AG04450 (cell line): ENCODE data around the gene MT1H. TPM values are rescaled to one million over a fixed set of nuclear protein-coding genes. Genes with fewer than 3 reads are reported as not detected.
"Not testable (repeated sequence)": the region's sequence is repeated elsewhere in the genome, so short reads cannot be mapped to it uniquely, and the experiment has no call there.

Experiments used
- CTCF ChIA-PET: fragments of 300-600, 350-600 bp; formaldehyde crosslinking; extraction: SDS; loops from one replicate; lab custom pipeline; 2022; ENCODE audit warnings: antibody characterized with exemption, inconsistent platforms; lab: Charles Lee
- POLR2A ChIA-PET: fragments of 350-600 bp; formaldehyde crosslinking; extraction: SDS; loops from one replicate; lab custom pipeline; 2021; ENCODE audit warnings: antibody characterized with exemption, inconsistent platforms; lab: Yijun Ruan, JAX
- DNase-seq: peaks from one replicate; pipeline ENCODE4 v3.0.0-alpha.2; 2011; ENCODE audit warnings: low read depth, low spot score
- H3K27ac ChIP-seq: one replicate; pipeline ENCODE4 v1.5.1; 2012; ENCODE audit warnings: low read depth, low read length, control low read depth
- H3K27me3 ChIP-seq: one replicate; pipeline ENCODE4 v1.6.0; 2012; ENCODE audit warnings: low read length; ENCODE audit not compliant: control insufficient read depth, insufficient read depth
- H3K4me3 ChIP-seq: 2 replicates; pipeline ENCODE4 v1.5.1; 2011; ENCODE audit warnings: mild to moderate bottlenecking, low read depth, low read length, control low read depth
- H3K9me3 ChIP-seq: 2 replicates; pipeline ENCODE4 v1.5.1; 2012; ENCODE audit warnings: low read length; ENCODE audit not compliant: control insufficient read depth, insufficient read depth
- polyA plus RNA-seq: library from polyadenylated mRNA; depleted of rRNA; stranded (reverse); fragments of >200 nt; gene quantifications from 2 replicates; pipeline ENCODE4 v1.2.3, GENCODE V29; 2011
- TF ChIP-seq, protein P1 (sequence below): IDR thresholded peaks from 2 replicates; pipeline ENCODE4 v1.5.1; 2011; ENCODE audit warnings: low read depth, low read length, control low read depth, inconsistent platforms

Gene MT1H
- polyA plus RNA-seq, 1 experiment: not detected

- ChIA-PET CTCF (no interaction called here), POLR2A (no interaction called here)
- DNase-seq: no peak
- Histone ChIP-seq H3K9me3 (no peaks in the 10 kb centered on the region; the same call in 1 of the 2 replicates), H3K27me3 (peaks cover 79% of the 10 kb centered on the region), H3K4me3 (no peak overlapping the region), H3K27ac (no peak overlapping the region)
- TF ChIP-seq, protein P1, sequence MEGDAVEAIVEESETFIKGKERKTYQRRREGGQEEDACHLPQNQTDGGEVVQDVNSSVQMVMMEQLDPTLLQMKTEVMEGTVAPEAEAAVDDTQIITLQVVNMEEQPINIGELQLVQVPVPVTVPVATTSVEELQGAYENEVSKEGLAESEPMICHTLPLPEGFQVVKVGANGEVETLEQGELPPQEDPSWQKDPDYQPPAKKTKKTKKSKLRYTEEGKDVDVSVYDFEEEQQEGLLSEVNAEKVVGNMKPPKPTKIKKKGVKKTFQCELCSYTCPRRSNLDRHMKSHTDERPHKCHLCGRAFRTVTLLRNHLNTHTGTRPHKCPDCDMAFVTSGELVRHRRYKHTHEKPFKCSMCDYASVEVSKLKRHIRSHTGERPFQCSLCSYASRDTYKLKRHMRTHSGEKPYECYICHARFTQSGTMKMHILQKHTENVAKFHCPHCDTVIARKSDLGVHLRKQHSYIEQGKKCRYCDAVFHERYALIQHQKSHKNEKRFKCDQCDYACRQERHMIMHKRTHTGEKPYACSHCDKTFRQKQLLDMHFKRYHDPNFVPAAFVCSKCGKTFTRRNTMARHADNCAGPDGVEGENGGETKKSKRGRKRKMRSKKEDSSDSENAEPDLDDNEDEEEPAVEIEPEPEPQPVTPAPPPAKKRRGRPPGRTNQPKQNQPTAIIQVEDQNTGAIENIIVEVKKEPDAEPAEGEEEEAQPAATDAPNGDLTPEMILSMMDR: no peak
These were observed 7.0 kb upstream of the MT1H start for GRCh38 chr16:56662357-56663354.

DNA sequence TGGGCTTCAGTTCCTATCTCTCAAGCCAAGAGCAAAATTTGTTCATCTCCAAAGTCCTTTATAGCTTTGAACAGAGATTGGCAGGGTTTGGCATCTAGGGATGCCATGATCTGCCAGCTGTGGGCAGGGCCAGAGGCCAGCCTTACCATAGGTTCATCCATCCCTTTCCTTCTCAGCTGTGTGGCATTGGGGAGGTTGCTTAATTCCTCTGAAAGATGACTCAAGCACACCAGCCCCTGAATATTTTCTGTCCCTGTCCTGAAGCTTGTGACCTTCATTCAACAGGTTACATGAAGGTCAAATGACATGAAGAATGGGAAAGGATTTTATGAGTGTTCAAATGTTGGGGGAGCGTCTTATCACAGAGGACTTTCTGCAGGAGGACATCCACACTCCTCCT lies 5.1 kb upstream of the MT1H start:
- Histone ChIP-seq H3K9me3 (no peaks in the 10 kb centered on the region; the same call in 1 of the 2 replicates), H3K27ac (no peak overlapping the region), H3K4me3 (no peak overlapping the region), H3K27me3 (peaks cover 81% of the 10 kb centered on the region)
- ChIA-PET CTCF (no interaction called here), POLR2A (no interaction called here)
- TF ChIP-seq, protein P1: no peak
- no peak for DNase-seq

DNA sequence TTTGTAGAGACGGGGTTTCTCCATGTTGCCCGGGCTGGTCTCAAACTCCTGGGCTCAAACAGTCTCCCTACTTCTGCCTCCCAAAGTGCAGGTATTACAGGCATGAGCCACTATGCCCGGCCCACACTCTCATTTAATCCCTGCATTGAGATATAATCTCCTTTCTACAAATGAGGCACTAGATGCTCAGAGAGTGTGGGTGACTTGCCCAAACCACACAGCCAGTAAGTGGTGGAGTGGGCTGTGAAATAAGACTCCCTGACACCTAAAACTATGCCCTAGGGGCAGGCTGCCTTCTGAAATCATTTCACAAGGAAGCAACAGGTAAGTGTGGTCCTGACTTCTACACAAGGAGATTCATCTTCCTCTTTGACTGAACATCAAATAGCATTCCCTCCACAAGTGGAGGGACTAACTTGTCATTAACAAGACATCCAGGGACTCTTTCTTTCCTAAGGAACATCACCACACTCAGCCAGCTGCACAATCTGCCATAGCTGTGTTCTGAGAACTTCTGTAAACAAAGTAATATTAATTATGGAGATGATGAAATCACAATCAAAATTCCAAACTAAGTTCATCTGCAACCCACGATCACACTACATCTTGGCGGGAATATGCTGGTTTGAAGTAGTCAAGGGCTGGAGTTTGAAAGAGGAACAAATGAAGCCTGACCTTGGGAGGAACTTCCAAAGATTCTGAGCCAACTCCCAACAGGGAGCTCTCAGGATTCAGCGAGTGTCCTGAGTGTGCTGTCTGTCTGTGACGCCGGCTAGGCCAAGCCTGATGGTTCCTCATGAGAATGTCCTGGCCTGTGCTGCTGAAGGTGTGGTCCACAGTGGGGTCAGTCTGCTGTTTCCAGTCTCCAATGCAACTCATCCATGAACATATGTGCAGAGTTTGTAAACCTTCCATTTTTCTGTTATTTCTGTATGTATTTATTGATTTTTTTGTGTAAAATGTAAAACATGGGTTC lies 4.0 kb upstream of the MT1H start:
- peaks cover 81% of the 10 kb centered on the region for H3K27me3 ChIP-seq
- H3K9me3 ChIP-seq, H3K27ac ChIP-seq, H3K4me3 ChIP-seq, DNase-seq, CTCF ChIA-PET, POLR2A ChIA-PET: not testable (repeated sequence)

DNA sequence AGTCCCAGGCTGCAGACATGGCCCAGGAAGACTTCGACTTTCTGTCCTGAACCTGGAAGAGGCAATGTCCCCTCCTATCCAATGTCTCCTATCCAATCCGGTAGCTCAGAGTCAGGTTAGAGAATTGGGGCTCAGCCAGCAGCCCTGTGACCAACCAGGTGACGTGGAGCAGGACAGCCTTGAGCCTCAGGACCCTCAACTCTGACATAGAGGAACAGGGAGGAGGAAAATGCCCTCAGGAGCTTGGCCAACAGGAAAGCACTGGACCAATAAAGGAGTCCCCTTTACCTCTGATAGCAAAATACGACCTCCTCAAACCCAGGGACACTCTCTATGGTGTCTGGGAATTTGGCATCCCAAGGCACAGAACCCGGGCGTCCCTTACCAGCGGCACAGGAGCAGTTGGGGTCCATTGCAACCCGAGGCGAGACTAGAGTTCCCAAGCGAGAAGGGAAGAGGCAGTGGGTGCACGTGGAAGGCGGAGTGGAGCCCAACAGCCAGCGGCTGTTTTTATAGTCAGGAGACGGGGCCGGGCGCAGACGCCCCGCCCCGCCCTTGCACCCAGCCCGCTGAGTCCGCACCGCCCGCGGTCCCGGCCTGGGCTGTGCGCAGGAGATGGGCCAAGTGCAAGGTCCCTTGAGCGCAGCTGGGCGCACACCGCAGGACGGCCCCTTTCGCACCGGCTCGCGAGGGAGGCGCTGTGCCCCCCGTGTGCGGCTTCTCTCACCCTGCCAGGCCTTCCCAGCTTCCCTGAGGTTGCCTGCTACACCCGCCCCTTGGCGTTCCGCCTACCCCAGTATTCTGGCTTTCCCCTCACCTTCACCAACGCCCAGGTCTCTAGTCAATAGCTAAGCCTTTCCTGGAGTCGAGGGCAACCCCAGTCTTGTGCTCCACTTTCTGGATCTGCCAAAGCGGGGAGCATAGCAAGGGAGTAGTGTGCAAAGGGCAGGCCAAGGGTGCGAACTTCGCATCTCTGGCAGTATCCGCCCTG lies 1.7 kb upstream of the MT1H start, which contains the start of gene MT1G:
TSS of gene MT1G (minus strand) at position 485 of the 991 bp plus-strand sequence. CDS start at position 413, 72 bp downstream.
- no peak within 1 kb of the TSS; the same call in 1 of the 2 replicates for H3K4me3 ChIP-seq
- ChIA-PET CTCF (interaction anchor here (0.9 kb wide), 1 partner anchor 154 kb away, joined by 3 read pairs; no protein-coding TSS in a partner anchor), POLR2A (interaction anchor here (1.8 kb wide), 1 partner anchor 42 kb away, joined by 6 read pairs; the partner anchor contains the start of gene MT1E)
- H3K27ac ChIP-seq: no peak within 1 kb of the TSS
- DNase-seq: no peak
- H3K27me3 ChIP-seq: peaks cover 73% of the 10 kb centered on the region
- H3K9me3 ChIP-seq: no peaks in the 10 kb centered on the region; the same call in 1 of the 2 replicates
- TF ChIP-seq, protein P1: no peak
